ENCODE measurements around the gene TMEM231. TPM values are rescaled to one million over a fixed set of nuclear protein-coding genes. Genes with fewer than 3 reads are reported as not detected.
"Not testable (repeated sequence)": the region's sequence is repeated elsewhere in the genome, so short reads cannot be mapped to it uniquely, and the experiment has no call there.

Gene TMEM231
- total and polyA plus RNA-seq, 10 donors: 2.2 to 6.7 (median 3.4) TPM

- no peaks in the 10 kb centered on the region for H3K27me3 ChIP-seq (replicated peaks in 1 of 7)
- 90 to 94% (median 93%) methylated on average over 5 of the region's 5 CpGs for WGBS, 5 donors
Observed at GRCh38 chr16:75541236-75541635, 14.8 kb downstream of the TMEM231 start.

GRCh38 chr16:75538882-75539565, 17.0 kb downstream of the TMEM231 start:
- H3K4me1 ChIP-seq; H3K4me3 ChIP-seq; H3K36me3 ChIP-seq; H3K27me3 ChIP-seq (replicated peaks in 1 of 7); H3K9me3 ChIP-seq; H3K27ac ChIP-seq; intact Hi-C loops (cut with DNase I; ENCODE audit: low total_unique reads); DNase-seq: not testable (repeated sequence)
- 86 to 94% (median 88%) methylated on average over 6 to 9 of the region's 10 CpGs for WGBS, 5 donors

More at GRCh38 chr16:75541236-75541635, 14.8 kb downstream of the TMEM231 start:
- no peaks in the 10 kb centered on the region for H3K9me3 ChIP-seq
- no peaks in the 10 kb centered on the region for H3K4me1 ChIP-seq
- intact Hi-C loops (cut with DNase I; ENCODE audit: low total_unique reads): loop anchor here (10.0 kb wide), 1 partner anchor 56 kb away; no protein-coding TSS in a partner anchor
- H3K36me3 ChIP-seq: peaks cover 0 to 8% (median 0%) of the 10 kb centered on the region in 6 donors
- no peak for DNase-seq
- H3K27ac ChIP-seq: no peak overlapping the region
- H3K4me3 ChIP-seq: no peak overlapping the region
- TF ChIP-seq CTCF (IDR thresholded peaks at IDR 0.05 in 8 of 11, conservative IDR thresholded peaks at IDR 0.05 in 3 of 11): no peak
- no peak for TF ChIP-seq POLR2A (IDR thresholded peaks at IDR 0.05)
- TF ChIP-seq POLR2AphosphoS5 (IDR thresholded peaks at IDR 0.05): no peak

GRCh38 chr16:75537776-75538175, 18.3 kb downstream of the TMEM231 start:
- intact Hi-C loops (cut with DNase I; ENCODE audit: low total_unique reads): no loop called here
- H3K4me3 ChIP-seq: no peak overlapping the region
- no peak overlapping the region for H3K27ac ChIP-seq
- H3K4me1 ChIP-seq: no peaks in the 10 kb centered on the region
- TF ChIP-seq POLR2A (IDR thresholded peaks at IDR 0.05): no peak
- no peak for TF ChIP-seq POLR2AphosphoS5 (IDR thresholded peaks at IDR 0.05)
- no peak for TF ChIP-seq CTCF (IDR thresholded peaks at IDR 0.05 in 8 of 11, conservative IDR thresholded peaks at IDR 0.05 in 3 of 11)
- no peaks in the 10 kb centered on the region for H3K9me3 ChIP-seq
- H3K27me3 ChIP-seq (replicated peaks in 1 of 7): no peaks in the 10 kb centered on the region
- 83 to 88% (median 86%) methylated on average over 4 of the region's 4 CpGs for WGBS, 5 donors
- H3K36me3 ChIP-seq: peaks cover 0 to 8% (median 0%) of the 10 kb centered on the region in 6 donors
- DNase-seq: no peak

- Histone ChIP-seq H3K9me3 (no peaks in the 10 kb centered on the region), H3K27ac (no peak within 1 kb of the TSS), H3K36me3 (no peaks in the 10 kb centered on the region), H3K27me3 (replicated peaks in 1 of 7) (no peaks in the 10 kb centered on the region), H3K4me3 (no peak within 1 kb of the TSS), H3K4me1 (no peaks in the 10 kb centered on the region)
- DNase-seq: no peak
- intact Hi-C loops (cut with DNase I; ENCODE audit: low total_unique reads): no loop called here
- TF ChIP-seq CTCF (IDR thresholded peaks at IDR 0.05 in 8 of 11, conservative IDR thresholded peaks at IDR 0.05 in 3 of 11): no peak
- no peak for TF ChIP-seq POLR2AphosphoS5 (IDR thresholded peaks at IDR 0.05)
- no peak for TF ChIP-seq POLR2A (IDR thresholded peaks at IDR 0.05)
- 86 to 95% (median 93%) methylated on average over 6 to 7 of the region's 7 CpGs for WGBS, 5 donors
Observed at GRCh38 chr16:75535901-75536300, 20.2 kb downstream of the TMEM231 start, which contains the start of gene CHST5. CHST5 (minus strand) TSS chr16:75536108; CDS start chr16:75530384, 5,724 bp downstream.

All from spleen (tissue), 11 donors.